GM10266 (cell line): Measurements from ENCODE around the gene EYS.
A peak's percentile ranks its signal among the peaks of the same experiment; 100 is the strongest.
"Not testable (repeated sequence)": the region's sequence is repeated elsewhere in the genome, so short reads cannot be mapped to it uniquely, and the experiment has no call there.

Experiments
- DNase-seq: peaks from one replicate; pipeline ENCODE4 v3.0.0; 2012; ENCODE audit errors: extremely low spot score
- TF ChIP-seq, protein P1 (sequence below): IDR thresholded peaks from 2 replicates; pipeline ENCODE4 v1.5.1; 2012; ENCODE audit warnings: mild to moderate bottlenecking, low read depth; ENCODE audit not compliant: control insufficient read depth, insufficient read depth; ENCODE audit errors: missing control alignments

The EYS gene

DNA sequence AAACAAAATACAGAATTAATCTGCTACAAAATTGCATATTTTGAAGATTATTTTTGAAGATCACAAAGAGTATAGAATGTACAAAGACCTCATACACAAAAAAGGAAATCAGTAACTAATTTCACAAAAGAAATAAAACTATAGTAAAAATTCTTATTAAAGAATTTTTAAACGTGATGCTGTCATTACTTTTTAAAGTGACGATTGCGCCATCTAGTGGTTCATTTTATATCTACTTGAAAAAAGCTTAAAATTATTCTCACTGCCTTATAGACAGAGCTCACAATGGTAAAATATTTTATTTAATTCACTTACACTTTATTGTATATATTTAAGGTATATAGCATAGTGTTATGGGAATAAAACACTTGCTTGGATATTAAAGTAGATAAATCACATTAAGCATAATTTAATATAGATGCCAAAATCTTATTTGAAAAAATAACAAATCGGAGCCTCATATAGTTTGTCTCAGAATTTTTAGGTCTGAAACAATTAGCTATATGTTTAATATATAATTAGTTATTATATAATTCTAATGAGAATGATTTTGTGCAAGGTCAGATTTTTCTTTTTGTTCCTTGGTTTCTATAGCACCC, 1942.6 kb downstream of the EYS start:
- no peak for DNase-seq

DNA sequence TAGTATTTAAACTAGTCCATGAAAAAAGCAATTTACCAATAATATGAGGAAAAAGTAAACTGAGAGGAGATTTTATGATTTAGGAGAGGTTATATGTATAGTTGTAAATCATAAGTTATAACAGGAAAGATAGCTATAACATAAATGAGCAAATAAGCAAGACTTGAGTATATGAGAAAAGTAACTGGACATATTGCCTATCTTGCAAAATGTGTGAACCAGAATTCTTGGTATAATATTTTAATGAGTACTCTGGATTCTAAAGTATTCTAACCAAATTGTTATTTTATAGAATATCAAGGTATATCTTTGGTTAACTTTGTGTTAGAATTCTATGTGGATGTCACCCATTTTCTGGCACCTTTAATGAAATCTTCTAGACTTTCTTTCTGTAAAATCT, 1946.8 kb downstream of the EYS start:
- DNase-seq, result no peak
- TF ChIP-seq, protein P1, sequence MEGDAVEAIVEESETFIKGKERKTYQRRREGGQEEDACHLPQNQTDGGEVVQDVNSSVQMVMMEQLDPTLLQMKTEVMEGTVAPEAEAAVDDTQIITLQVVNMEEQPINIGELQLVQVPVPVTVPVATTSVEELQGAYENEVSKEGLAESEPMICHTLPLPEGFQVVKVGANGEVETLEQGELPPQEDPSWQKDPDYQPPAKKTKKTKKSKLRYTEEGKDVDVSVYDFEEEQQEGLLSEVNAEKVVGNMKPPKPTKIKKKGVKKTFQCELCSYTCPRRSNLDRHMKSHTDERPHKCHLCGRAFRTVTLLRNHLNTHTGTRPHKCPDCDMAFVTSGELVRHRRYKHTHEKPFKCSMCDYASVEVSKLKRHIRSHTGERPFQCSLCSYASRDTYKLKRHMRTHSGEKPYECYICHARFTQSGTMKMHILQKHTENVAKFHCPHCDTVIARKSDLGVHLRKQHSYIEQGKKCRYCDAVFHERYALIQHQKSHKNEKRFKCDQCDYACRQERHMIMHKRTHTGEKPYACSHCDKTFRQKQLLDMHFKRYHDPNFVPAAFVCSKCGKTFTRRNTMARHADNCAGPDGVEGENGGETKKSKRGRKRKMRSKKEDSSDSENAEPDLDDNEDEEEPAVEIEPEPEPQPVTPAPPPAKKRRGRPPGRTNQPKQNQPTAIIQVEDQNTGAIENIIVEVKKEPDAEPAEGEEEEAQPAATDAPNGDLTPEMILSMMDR, result no peak

More for the DNA sequence above, 1942.6 kb downstream of the EYS start:
- TF ChIP-seq, protein P1, result peak; percentile 30

DNA sequence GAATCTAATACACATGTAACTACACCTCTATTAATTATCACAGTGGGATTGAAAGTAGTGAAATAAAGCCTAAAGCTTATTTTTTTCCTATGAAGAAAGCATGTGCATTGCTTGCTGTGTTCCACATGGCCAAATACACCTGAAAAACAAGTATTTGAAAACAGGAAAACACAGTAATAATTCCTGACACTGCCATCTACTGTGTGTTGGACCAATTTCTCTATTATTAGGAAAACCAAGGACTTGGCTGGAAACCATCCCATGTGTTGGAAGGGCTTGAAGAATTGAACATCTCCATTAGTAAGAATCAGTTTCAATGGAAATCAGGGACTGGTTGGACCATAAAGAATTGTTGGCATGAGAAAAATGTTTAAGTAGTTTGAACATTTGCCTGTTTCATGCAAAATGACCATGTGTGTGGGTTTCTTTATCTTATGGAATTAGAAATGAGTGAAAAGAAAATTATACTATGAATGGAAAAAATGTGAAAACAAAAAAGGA, 1947.4 kb downstream of the EYS start:
- no peak for DNase-seq
- TF ChIP-seq, protein P1, result peak; percentile 10

DNA sequence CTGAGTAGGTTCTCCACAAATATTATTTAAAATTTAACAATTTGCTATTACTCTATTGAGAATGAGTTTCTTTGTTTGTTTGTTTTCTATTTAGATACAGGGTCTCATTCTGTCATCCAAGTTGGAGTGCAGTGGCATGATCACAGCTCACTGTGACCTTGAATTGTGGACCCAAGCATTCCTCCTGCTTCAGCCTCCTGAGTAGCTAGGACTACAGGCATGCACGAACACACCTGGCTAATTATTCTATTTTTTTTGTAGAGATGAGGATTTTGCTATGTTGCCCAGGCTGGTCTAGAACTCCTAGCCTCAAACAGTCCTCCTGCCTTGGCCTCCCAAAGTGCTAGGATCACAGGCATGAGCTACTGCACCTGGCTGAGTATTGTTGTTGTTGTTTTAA, 1949.2 kb downstream of the EYS start:
- TF ChIP-seq, protein P1, result no peak
- no peak for DNase-seq

DNA sequence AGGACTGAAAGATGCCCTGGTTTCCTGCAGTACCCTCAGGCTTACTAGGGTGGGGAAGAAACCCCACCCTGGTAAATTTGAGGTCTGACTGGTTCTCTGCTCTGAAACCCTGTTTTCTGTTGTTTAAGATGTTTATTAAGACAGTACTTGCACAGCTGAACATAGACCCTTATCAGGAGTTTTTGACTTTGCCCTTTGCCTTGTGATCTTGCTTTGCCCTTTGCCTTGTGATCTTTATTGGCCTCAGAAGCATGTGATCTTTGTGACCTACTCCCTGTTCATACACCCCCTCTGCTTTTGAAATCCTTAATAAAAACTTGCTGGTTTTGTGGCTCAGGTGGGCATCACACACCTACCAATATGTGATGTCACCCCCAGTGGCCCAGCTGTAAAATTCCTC, 1949.8 kb downstream of the EYS start:
- not testable (repeated sequence) for DNase-seq

DNA sequence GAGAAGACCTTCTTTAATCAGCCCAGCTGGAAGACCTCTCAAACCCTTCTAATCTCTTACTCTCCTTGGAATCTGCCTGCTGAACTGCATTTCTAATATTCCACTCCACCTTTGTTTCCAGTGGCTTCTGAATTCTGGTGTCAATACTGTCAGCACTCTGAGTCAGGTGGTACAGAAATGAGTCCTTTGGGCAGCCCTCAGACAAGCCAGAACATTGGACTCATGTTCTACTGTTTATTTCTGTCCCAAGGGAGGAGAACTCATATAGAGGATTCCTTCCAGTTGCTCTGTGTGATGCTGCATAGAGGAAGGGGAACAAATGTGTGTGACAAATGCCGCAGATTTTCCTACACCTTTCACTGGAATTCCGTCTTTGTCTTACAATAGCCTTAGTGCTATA, 1956.6 kb downstream of the EYS start:
- no peak for DNase-seq

DNA sequence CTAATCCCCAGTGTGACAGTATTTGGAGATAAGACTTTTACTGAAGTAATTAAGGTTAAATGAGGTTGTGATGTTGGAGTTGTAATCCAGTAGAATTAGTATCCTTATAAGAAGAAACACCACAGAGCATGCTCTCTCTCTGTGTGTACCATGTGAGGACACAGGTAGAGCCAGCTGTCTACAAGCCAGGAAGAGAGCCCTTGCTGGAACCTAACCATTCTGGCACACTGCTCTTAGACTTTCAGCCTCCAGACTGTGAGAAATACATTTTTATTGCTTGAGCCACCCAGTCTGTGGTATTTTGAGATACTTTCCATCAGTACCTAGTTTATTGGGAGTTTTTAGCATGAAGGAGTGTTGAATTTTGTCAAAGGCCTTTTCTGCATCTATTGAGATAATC, 1961.2 kb downstream of the EYS start:
- no peak for DNase-seq
- TF ChIP-seq, protein P1, result no peak

More for the DNA sequence above, 1956.6 kb downstream of the EYS start:
- TF ChIP-seq, protein P1, result no peak

DNA sequence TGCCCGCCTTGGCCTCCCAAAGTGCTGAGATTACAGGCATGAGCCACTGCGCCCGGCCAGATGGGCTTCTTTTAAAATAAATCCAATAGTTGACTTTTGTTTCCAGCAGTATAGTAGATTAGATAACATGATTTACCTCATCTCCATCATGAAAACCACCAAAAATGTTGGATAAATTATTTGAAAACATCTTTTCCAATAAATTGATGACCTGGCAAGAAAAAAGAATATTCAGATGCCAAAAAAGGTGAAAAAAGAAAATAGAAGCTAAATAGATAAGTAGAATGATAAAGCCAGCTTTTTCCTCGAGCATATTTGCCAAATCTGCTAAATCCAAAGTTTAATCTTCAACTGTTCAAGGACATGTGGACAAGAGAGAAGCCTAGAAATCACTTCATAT, 1962.2 kb downstream of the EYS start:
- no peak for DNase-seq
- TF ChIP-seq, protein P1, result no peak
